ENCODE measurements around the gene CCDC34.

CCDC34 gene

DNA sequence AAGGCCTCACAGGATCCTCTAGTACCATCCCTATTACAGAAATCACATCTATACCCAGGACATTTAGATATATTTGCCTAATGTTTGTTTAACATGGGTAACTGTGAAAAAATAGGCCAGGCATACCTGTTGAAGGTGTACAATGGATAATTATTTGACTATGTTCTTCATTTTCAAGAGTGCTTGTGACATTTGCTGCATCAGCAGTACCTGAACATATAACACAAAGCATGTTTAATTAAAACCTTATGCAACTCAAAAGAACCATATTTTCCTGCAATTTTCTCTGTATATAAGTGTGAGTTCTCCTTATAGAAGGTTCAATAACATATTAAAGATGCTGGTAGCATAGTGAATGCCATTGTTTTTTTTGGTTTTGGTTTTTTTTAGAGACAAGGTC, 8.5 kb upstream of the CCDC34 start:
- H3K4me2 ChIP-seq (ENCODE audit: low read length, poor library complexity, severe bottlenecking): no peak overlapping the region
- H2BK15ac ChIP-seq (ENCODE audit: low read depth, poor library complexity, severe bottlenecking): no peak overlapping the region
- H2BK12ac ChIP-seq (ENCODE audit: low read length in 2 of 2): no peak overlapping the region
- no peak overlapping the region for H2BK120ac ChIP-seq (ENCODE audit: low read depth, low read length)
- H3K27ac ChIP-seq (ENCODE audit: low read length, poor library complexity, severe bottlenecking): no peak overlapping the region
- H3K9ac ChIP-seq (ENCODE audit: low read length): no peak overlapping the region
- no peak overlapping the region for H3K4me3 ChIP-seq (ENCODE audit: insufficient read depth in 1 of 2, low read depth in 1 of 2, low read length in 2 of 2)
- H3K14ac ChIP-seq (ENCODE audit: low read length in 2 of 2): no peak overlapping the region
- H3K23ac ChIP-seq (ENCODE audit: low read length in 2 of 2): no peak overlapping the region
- peaks cover 17% of the 10 kb centered on the region for H3K79me1 ChIP-seq (replicated peaks; ENCODE audit: low read length, poor library complexity, severe bottlenecking)
- H3K18ac ChIP-seq (ENCODE audit: low read depth in 1 of 2, low read length in 2 of 2): no peak overlapping the region
- H4K8ac ChIP-seq (ENCODE audit: low read length): no peak overlapping the region
- H3K36me3 ChIP-seq (ENCODE audit: control insufficient read depth in 1 of 2, insufficient read depth in 2 of 2, low read depth in 1 of 2, low read length in 2 of 2): peaks cover 15 to 56% of the 10 kb centered on the region in 2 experiments
- DNase-seq: no peak
- H3K4ac ChIP-seq (ENCODE audit: low read depth in 1 of 2, low read length in 2 of 2): no peak overlapping the region
- H2AFZ ChIP-seq (ENCODE audit: low read depth, low read length): no peak overlapping the region
- H2BK5ac ChIP-seq (ENCODE audit: low read depth, low read length, poor library complexity, severe bottlenecking): no peak overlapping the region
- H4K91ac ChIP-seq (ENCODE audit: low read length): no peak overlapping the region
- H3K27me3 ChIP-seq (ENCODE audit: control insufficient read depth in 1 of 2, insufficient read depth in 1 of 2, low read length in 2 of 2): no peaks in the 10 kb centered on the region
- H2AK5ac ChIP-seq (ENCODE audit: low read length, severe bottlenecking): no peak overlapping the region
- no peaks in the 10 kb centered on the region for H3K9me3 ChIP-seq (ENCODE audit: control insufficient read depth, low read length)
- H3K4me1 ChIP-seq (ENCODE audit: control insufficient read depth, insufficient read depth, low read depth, low read length): peaks cover 2% of the 10 kb centered on the region

GRCh38 chr11:27370374-27370773, 7.4 kb upstream of the CCDC34 start:
- Histone ChIP-seq H3K4me1 (ENCODE audit: control insufficient read depth, insufficient read depth, low read depth, low read length) (peaks cover 2% of the 10 kb centered on the region), H2AK5ac (ENCODE audit: low read length, severe bottlenecking) (no peak overlapping the region), H3K4me2 (ENCODE audit: low read length, poor library complexity, severe bottlenecking) (no peak overlapping the region), H3K9ac (ENCODE audit: low read length) (no peak overlapping the region), H3K79me1 (replicated peaks; ENCODE audit: low read length, poor library complexity, severe bottlenecking) (peaks cover 17% of the 10 kb centered on the region), H2BK5ac (ENCODE audit: low read depth, low read length, poor library complexity, severe bottlenecking) (no peak overlapping the region), H3K36me3 (ENCODE audit: control insufficient read depth in 1 of 2, insufficient read depth in 2 of 2, low read depth in 1 of 2, low read length in 2 of 2) (peaks cover 15 to 51% of the 10 kb centered on the region in 2 experiments), H2BK15ac (ENCODE audit: low read depth, poor library complexity, severe bottlenecking) (no peak overlapping the region), H2BK12ac (ENCODE audit: low read length in 2 of 2) (no peak overlapping the region), H3K23ac (ENCODE audit: low read length in 2 of 2) (no peak overlapping the region), H3K9me3 (ENCODE audit: control insufficient read depth, low read length) (no peaks in the 10 kb centered on the region), H3K18ac (ENCODE audit: low read depth in 1 of 2, low read length in 2 of 2) (no peak overlapping the region), H3K27me3 (ENCODE audit: control insufficient read depth in 1 of 2, insufficient read depth in 1 of 2, low read length in 2 of 2) (no peaks in the 10 kb centered on the region), H3K14ac (ENCODE audit: low read length in 2 of 2) (no peak overlapping the region), H4K91ac (ENCODE audit: low read length) (no peak overlapping the region), H3K4ac (ENCODE audit: low read depth in 1 of 2, low read length in 2 of 2) (no peak overlapping the region), H3K4me3 (ENCODE audit: insufficient read depth in 1 of 2, low read depth in 1 of 2, low read length in 2 of 2) (no peak overlapping the region), H4K8ac (ENCODE audit: low read length) (no peak overlapping the region), H2BK120ac (ENCODE audit: low read depth, low read length) (no peak overlapping the region), H2AFZ (ENCODE audit: low read depth, low read length) (no peak overlapping the region), H3K27ac (ENCODE audit: low read length, poor library complexity, severe bottlenecking) (no peak overlapping the region)
- peak; percentile 64 for DNase-seq
- WGBS: 7% methylated on average over 2 of the region's 2 CpGs

DNA sequence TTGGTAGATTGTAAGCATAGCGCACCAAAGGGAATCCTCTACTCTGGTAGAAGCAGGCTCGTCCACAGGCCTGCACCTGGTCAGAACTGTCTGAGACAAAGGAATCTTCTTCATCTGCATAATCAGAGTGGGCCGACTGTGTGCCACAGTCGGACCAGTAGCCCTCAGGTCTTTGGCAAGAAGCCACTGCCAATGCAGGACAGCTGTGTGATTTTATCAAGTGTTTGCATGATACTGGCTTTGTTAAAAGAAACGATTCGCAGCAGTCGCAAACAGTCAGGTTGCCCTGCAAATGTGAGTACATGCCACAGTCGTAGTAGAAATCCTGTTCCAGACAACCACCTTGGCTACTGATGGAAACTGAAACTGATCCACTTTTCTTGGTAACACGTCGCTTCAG, 4.9 kb upstream of the CCDC34 start:
- Histone ChIP-seq H3K27ac (ENCODE audit: low read length, poor library complexity, severe bottlenecking) (no peak overlapping the region), H3K18ac (ENCODE audit: low read depth in 1 of 2, low read length in 2 of 2) (no peak overlapping the region), H2BK12ac (ENCODE audit: low read length in 2 of 2) (no peak overlapping the region), H3K4me1 (ENCODE audit: control insufficient read depth, insufficient read depth, low read depth, low read length) (peaks cover 2% of the 10 kb centered on the region), H3K14ac (ENCODE audit: low read length in 2 of 2) (no peak overlapping the region), H2AFZ (ENCODE audit: low read depth, low read length) (no peak overlapping the region), H2BK15ac (ENCODE audit: low read depth, poor library complexity, severe bottlenecking) (no peak overlapping the region), H2BK120ac (ENCODE audit: low read depth, low read length) (no peak overlapping the region), H3K36me3 (ENCODE audit: control insufficient read depth in 1 of 2, insufficient read depth in 2 of 2, low read depth in 1 of 2, low read length in 2 of 2) (peaks cover 13 to 33% of the 10 kb centered on the region in 2 experiments), H3K79me1 (replicated peaks; ENCODE audit: low read length, poor library complexity, severe bottlenecking) (peaks cover 19% of the 10 kb centered on the region), H3K27me3 (ENCODE audit: control insufficient read depth in 1 of 2, insufficient read depth in 1 of 2, low read length in 2 of 2) (no peaks in the 10 kb centered on the region), H4K91ac (ENCODE audit: low read length) (no peak overlapping the region), H2AK5ac (ENCODE audit: low read length, severe bottlenecking) (no peak overlapping the region), H3K9ac (ENCODE audit: low read length) (no peak overlapping the region), H3K23ac (ENCODE audit: low read length in 2 of 2) (no peak overlapping the region), H4K8ac (ENCODE audit: low read length) (no peak overlapping the region), H3K4me3 (ENCODE audit: insufficient read depth in 1 of 2, low read depth in 1 of 2, low read length in 2 of 2) (no peak overlapping the region), H3K4ac (ENCODE audit: low read depth in 1 of 2, low read length in 2 of 2) (no peak overlapping the region), H2BK5ac (ENCODE audit: low read depth, low read length, poor library complexity, severe bottlenecking) (no peak overlapping the region), H3K4me2 (ENCODE audit: low read length, poor library complexity, severe bottlenecking) (no peak overlapping the region), H3K9me3 (ENCODE audit: control insufficient read depth, low read length) (no peaks in the 10 kb centered on the region)
- 94% methylated on average over 10 of the region's 10 CpGs for WGBS
- DNase-seq: no peak

DNA sequence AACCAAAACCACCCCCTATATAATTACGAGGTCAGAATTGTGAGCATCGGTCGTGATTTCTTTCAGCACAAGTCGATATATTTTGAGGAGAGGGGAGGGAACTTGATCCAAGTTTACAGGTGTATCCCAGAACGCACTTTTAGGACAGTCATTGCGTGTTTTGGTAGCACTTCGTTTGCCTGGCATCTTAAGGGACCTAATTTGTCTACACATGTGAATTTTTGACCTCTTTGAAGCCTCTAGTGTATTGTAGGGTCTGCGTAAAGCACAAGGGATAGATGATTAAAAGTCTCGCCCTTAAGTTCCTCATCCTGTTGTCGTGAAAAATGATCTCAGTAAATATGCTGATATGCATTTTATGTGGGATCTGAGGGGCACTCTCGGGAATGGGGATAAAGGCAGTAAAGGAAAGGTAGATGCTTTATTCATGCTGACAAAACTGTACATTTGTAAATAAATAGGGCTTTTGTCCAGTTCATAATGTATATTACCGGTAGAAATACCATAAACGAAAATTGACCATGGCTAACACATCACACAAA, 632 bp upstream of the CCDC34 start:
- Histone ChIP-seq H3K18ac (ENCODE audit: low read depth in 1 of 2, low read length in 2 of 2) (peak overlapping the region; percentile 60 to 87), H2BK15ac (ENCODE audit: low read depth, poor library complexity, severe bottlenecking) (no peak overlapping the region), H3K4me2 (ENCODE audit: low read length, poor library complexity, severe bottlenecking) (peak overlapping the region; percentile 80), H3K79me1 (replicated peaks; ENCODE audit: low read length, poor library complexity, severe bottlenecking) (peaks cover 18% of the 10 kb centered on the region), H3K23ac (ENCODE audit: low read length in 2 of 2) (no peak overlapping the region), H3K27me3 (ENCODE audit: control insufficient read depth in 1 of 2, insufficient read depth in 1 of 2, low read length in 2 of 2) (no peaks in the 10 kb centered on the region), H2AK5ac (ENCODE audit: low read length, severe bottlenecking) (no peak overlapping the region), H2AFZ (ENCODE audit: low read depth, low read length) (peak overlapping the region; percentile 93), H2BK12ac (ENCODE audit: low read length in 2 of 2) (peak overlapping the region in 1 of 2 experiments; percentile 31), H3K9ac (ENCODE audit: low read length) (peak overlapping the region; percentile 92), H3K4me1 (ENCODE audit: control insufficient read depth, insufficient read depth, low read depth, low read length) (no peaks in the 10 kb centered on the region), H4K91ac (ENCODE audit: low read length) (no peak overlapping the region), H3K4me3 (ENCODE audit: insufficient read depth in 1 of 2, low read depth in 1 of 2, low read length in 2 of 2) (peak overlapping the region; percentile 83 to 92), H2BK5ac (ENCODE audit: low read depth, low read length, poor library complexity, severe bottlenecking) (no peak overlapping the region), H4K8ac (ENCODE audit: low read length) (peak overlapping the region; percentile 67), H3K36me3 (ENCODE audit: control insufficient read depth in 1 of 2, insufficient read depth in 2 of 2, low read depth in 1 of 2, low read length in 2 of 2) (peaks cover 5 to 13% of the 10 kb centered on the region in 2 experiments), H2BK120ac (ENCODE audit: low read depth, low read length) (no peak overlapping the region), H3K14ac (ENCODE audit: low read length in 2 of 2) (no peak overlapping the region), H3K4ac (ENCODE audit: low read depth in 1 of 2, low read length in 2 of 2) (peak overlapping the region in 1 of 2 experiments; percentile 75), H3K27ac (ENCODE audit: low read length, poor library complexity, severe bottlenecking) (peak overlapping the region; percentile 44), H3K9me3 (ENCODE audit: control insufficient read depth, low read length) (no peaks in the 10 kb centered on the region)
- no peak for DNase-seq
- 43% methylated on average over 11 of the region's 13 CpGs for whole genome bisulfite sequencing
